Prostate gland (tissue), 2 donors: ENCODE data around the gene DLGAP1.

ENCODE experiments used
- POLR2A ChIP-seq: fragments of 450-650 bp; IDR thresholded peaks from one replicate; pipeline ENCODE4 v1.6.1; 2016; ENCODE audit warnings: antibody characterized with exemption, mild to moderate bottlenecking
- POLR2AphosphoS5 ChIP-seq: sonication (generic); formaldehyde crosslinking; IDR thresholded peaks from one replicate; pipeline ENCODE4 v1.6.1; 2017; ENCODE audit warnings: antibody characterized with exemption
- TF ChIP-seq, protein P1 (sequence below), 4 experiments: fragments of 200-600 bp in 2 of 4; fragments of 450-650 bp in 2 of 4; sonication (generic) in 2 of 4; IDR thresholded peaks; 1 replicate in 3 of 4; 2 replicates in 1 of 4; pipeline ENCODE4 v1.5.1; 2016 to 2019; ENCODE audit warnings: antibody characterized with exemption in 4 of 4, mild to moderate bottlenecking in 2 of 4, moderate library complexity in 2 of 4

DNA sequence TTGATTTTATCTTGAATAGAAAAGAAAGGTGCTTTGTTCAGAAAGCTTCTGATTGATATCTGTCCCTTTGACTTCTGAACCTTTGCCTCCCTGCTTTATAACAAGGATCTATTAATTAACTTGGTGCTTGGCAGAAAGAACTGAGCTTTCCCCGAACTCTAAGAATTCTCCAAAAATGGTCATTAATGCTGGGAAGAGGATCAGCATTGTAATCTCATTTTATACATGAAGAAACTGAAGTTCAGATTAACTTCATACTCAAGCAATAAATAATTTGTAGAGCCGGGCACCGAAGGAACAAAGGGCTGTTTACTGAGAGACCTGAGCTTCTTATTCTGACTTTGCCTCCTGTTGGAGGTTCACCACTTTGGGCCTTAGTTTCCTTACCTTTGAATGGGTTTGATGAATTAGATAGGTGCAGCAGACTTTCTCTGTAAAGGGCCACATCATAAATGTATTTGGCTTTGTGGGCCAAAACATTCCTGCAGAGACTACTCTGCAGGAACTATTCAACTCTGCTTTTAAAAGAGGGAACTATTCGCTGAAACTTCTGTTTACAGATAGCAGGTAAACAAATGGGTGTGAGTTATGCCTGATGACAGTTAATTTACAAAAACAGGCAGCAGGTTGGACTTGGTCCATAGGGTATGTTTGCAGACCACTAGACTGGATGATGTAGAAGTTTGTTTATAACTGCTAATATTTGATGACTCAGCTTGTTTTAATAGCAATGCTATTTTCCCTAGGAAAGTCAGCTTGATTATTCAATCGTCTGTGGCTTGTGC is 732.3 kb downstream of the DLGAP1 start:
- TF ChIP-seq, protein P1, sequence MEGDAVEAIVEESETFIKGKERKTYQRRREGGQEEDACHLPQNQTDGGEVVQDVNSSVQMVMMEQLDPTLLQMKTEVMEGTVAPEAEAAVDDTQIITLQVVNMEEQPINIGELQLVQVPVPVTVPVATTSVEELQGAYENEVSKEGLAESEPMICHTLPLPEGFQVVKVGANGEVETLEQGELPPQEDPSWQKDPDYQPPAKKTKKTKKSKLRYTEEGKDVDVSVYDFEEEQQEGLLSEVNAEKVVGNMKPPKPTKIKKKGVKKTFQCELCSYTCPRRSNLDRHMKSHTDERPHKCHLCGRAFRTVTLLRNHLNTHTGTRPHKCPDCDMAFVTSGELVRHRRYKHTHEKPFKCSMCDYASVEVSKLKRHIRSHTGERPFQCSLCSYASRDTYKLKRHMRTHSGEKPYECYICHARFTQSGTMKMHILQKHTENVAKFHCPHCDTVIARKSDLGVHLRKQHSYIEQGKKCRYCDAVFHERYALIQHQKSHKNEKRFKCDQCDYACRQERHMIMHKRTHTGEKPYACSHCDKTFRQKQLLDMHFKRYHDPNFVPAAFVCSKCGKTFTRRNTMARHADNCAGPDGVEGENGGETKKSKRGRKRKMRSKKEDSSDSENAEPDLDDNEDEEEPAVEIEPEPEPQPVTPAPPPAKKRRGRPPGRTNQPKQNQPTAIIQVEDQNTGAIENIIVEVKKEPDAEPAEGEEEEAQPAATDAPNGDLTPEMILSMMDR (IDR thresholded peaks at IDR 0.05): no peak
- TF ChIP-seq POLR2A (no peak), POLR2AphosphoS5 (no peak)
